Neuronal stem cell (in vitro differentiated cells): ENCODE data around the gene PRRG2.
"Not testable (repeated sequence)": the region's sequence is repeated elsewhere in the genome, so short reads cannot be mapped to it uniquely, and the experiment has no call there.

Experiments used
- DNase-seq: peaks from one replicate; pipeline ENCODE4 v3.0.0-alpha.2; 2013; ENCODE audit warnings: low spot score
- H2AFZ ChIP-seq: one replicate; pipeline ENCODE4 v1.6.1; 2013; ENCODE audit warnings: mild to moderate bottlenecking, low read length, inconsistent platforms
- H2AK5ac ChIP-seq: 2 replicates; pipeline ENCODE4 v1.6.1; 2013; ENCODE audit warnings: low read depth, mild to moderate bottlenecking, inconsistent platforms, low read length, moderate library complexity, mixed read lengths
- H2BK120ac ChIP-seq: 2 replicates; pipeline ENCODE4 v1.6.1; 2013; ENCODE audit warnings: low read depth, mild to moderate bottlenecking, inconsistent platforms, low read length, moderate library complexity, mixed read lengths
- H2BK12ac ChIP-seq: one replicate; pipeline ENCODE4 v1.6.1; 2013; ENCODE audit warnings: low read length, inconsistent platforms
- H2BK15ac ChIP-seq: 2 replicates; pipeline ENCODE4 v1.6.1; 2013; ENCODE audit warnings: mild to moderate bottlenecking, low read length, inconsistent platforms, mixed read lengths
- H2BK5ac ChIP-seq: one replicate; pipeline ENCODE4 v1.6.1; 2013; ENCODE audit warnings: inconsistent platforms, mild to moderate bottlenecking, low read length, moderate library complexity
- H3K14ac ChIP-seq: one replicate; pipeline ENCODE4 v1.6.1; 2013; ENCODE audit warnings: low read length, inconsistent platforms
- H3K18ac ChIP-seq: 2 replicates; pipeline ENCODE4 v1.6.1; 2013; ENCODE audit warnings: low read length, inconsistent platforms
- H3K23ac ChIP-seq: 2 replicates; pipeline ENCODE4 v1.6.1; 2013; ENCODE audit warnings: low read depth, mild to moderate bottlenecking, mixed read lengths, low read length, inconsistent platforms; ENCODE audit not compliant: poor library complexity
- H3K27ac ChIP-seq: replicated peaks from 3 replicates; pipeline ENCODE4 v1.5.1; 2013; ENCODE audit warnings: low read length, inconsistent platforms
- H3K27me3 ChIP-seq, 3 experiments: 2 replicates each; pipeline ENCODE4 v1.6.1; 2013; ENCODE audit warnings: low read length in 3 of 3, mild to moderate bottlenecking in 2 of 3, inconsistent platforms in 1 of 3, low read depth in 1 of 3, mixed read lengths in 1 of 3, moderate library complexity in 1 of 3; ENCODE audit not compliant: control insufficient read depth in 3 of 3, insufficient read depth in 3 of 3
- H3K36me3 ChIP-seq, 2 donors: replicated peaks in 1 of 2; 2 replicates each; pipeline ENCODE4 v1.6.1; 2013; ENCODE audit warnings: low read length in 2 of 2; ENCODE audit not compliant: control insufficient read depth in 2 of 2, insufficient read depth in 2 of 2
- H3K4ac ChIP-seq: 2 replicates; pipeline ENCODE4 v1.6.1; 2013; ENCODE audit warnings: inconsistent platforms, mild to moderate bottlenecking, low read length, moderate library complexity
- H3K4me1 ChIP-seq, 2 donors: 1 replicate in 1 of 2; 2 replicates in 1 of 2; pipeline ENCODE4 v1.6.1; 2013; ENCODE audit warnings: low read length in 2 of 2, low read depth in 1 of 2; ENCODE audit not compliant: control insufficient read depth in 2 of 2, insufficient read depth in 1 of 2
- H3K4me2 ChIP-seq: one replicate; pipeline ENCODE4 v1.6.1; 2013; ENCODE audit warnings: mild to moderate bottlenecking, low read length, inconsistent platforms; ENCODE audit not compliant: insufficient read depth, poor library complexity, severe bottlenecking
- H3K4me3 ChIP-seq, 2 donors: 2 replicates each; pipeline ENCODE4 v1.5.1; 2013; ENCODE audit warnings: low read length in 2 of 2, mild to moderate bottlenecking in 2 of 2, inconsistent platforms in 1 of 2, moderate library complexity in 1 of 2
- H3K79me1 ChIP-seq: one replicate; pipeline ENCODE4 v1.6.1; 2013; ENCODE audit warnings: low read depth, mild to moderate bottlenecking, inconsistent platforms, low read length, moderate library complexity
- H3K9ac ChIP-seq: one replicate; pipeline ENCODE4 v1.6.1; 2013; ENCODE audit warnings: mild to moderate bottlenecking, low read depth, low read length, inconsistent platforms; ENCODE audit not compliant: poor library complexity
- H3K9me3 ChIP-seq, 2 donors: replicated peaks in 1 of 2; 2 replicates each; pipeline versions ENCODE3 to v1.6.1; 2013; ENCODE audit warnings: low read length in 2 of 2, mild to moderate bottlenecking in 2 of 2, inconsistent platforms in 1 of 2, low read depth in 1 of 2, mixed read lengths in 1 of 2, moderate library complexity in 1 of 2; ENCODE audit not compliant: control insufficient read depth in 2 of 2, insufficient read depth in 1 of 2
- H4K8ac ChIP-seq: one replicate; pipeline ENCODE4 v1.6.1; 2013; ENCODE audit warnings: low read depth, mild to moderate bottlenecking, inconsistent platforms, low read length, moderate library complexity
- H4K91ac ChIP-seq: one replicate; pipeline ENCODE4 v1.6.1; 2013; ENCODE audit warnings: low read length, low read depth, mild to moderate bottlenecking, inconsistent platforms; ENCODE audit not compliant: poor library complexity
- WGBS, 2 donors: extraction: QIAGEN DNeasy Blood & Tissue Kit; methylation state at CpG; one replicate each; pipeline ENCODE4 v1.1.7; 2013; ENCODE audit warnings: missing lambda C conversion rate in 2 of 2, mixed read lengths in 1 of 2; ENCODE audit not compliant: insufficient read length in 2 of 2, insufficient replicate concordance in 1 of 2; ENCODE audit errors: extremely low coverage in 2 of 2; 5-methylcytosine and 5-hydroxymethylcytosine counted together

The PRRG2 gene

GRCh38 chr19:49616532-49616931 is 35.4 kb downstream of the PRRG2 start:
- no peak overlapping the region for H2BK12ac ChIP-seq
- H3K9me3 ChIP-seq = peaks cover 0 to 2% of the 10 kb centered on the region in 2 donors
- H3K4me1 ChIP-seq = no peaks in the 10 kb centered on the region
- H3K79me1 ChIP-seq = peaks cover 9% of the 10 kb centered on the region
- no peak overlapping the region for H2BK5ac ChIP-seq
- no peak overlapping the region for H3K23ac ChIP-seq
- no peak overlapping the region for H3K14ac ChIP-seq
- H3K4ac ChIP-seq = no peak overlapping the region
- no peak overlapping the region for H3K27ac ChIP-seq
- H2AK5ac ChIP-seq = no peak overlapping the region
- H3K9ac ChIP-seq = no peak overlapping the region
- no CpG with 5 or more reads among the region's 7 CpGs for WGBS, 2 donors
- no peak overlapping the region for H3K4me2 ChIP-seq
- no peak overlapping the region for H3K4me3 ChIP-seq
- H3K36me3 ChIP-seq = peaks cover 54 to 87% of the 10 kb centered on the region in 2 donors
- no peak overlapping the region for H2BK15ac ChIP-seq
- no peak overlapping the region for H4K8ac ChIP-seq
- H3K27me3 ChIP-seq = no peaks in the 10 kb centered on the region
- no peak overlapping the region for H3K18ac ChIP-seq
- no peak overlapping the region for H2AFZ ChIP-seq
- no peak for DNase-seq
- H2BK120ac ChIP-seq = no peak overlapping the region
- H4K91ac ChIP-seq = no peak overlapping the region

GRCh38 chr19:49616945-49617344 is 35.8 kb downstream of the PRRG2 start:
- Histone ChIP-seq H3K9ac (no peak overlapping the region), H3K27me3 (no peaks in the 10 kb centered on the region), H2BK15ac (no peak overlapping the region), H3K79me1 (peaks cover 11% of the 10 kb centered on the region), H3K18ac (no peak overlapping the region), H2AK5ac (no peak overlapping the region), H3K14ac (no peak overlapping the region), H2AFZ (no peak overlapping the region), H3K23ac (no peak overlapping the region), H4K8ac (no peak overlapping the region), H3K9me3 (peaks cover 0 to 2% of the 10 kb centered on the region in 2 donors), H3K4ac (no peak overlapping the region), H2BK5ac (no peak overlapping the region), H2BK120ac (no peak overlapping the region), H3K4me1 (no peaks in the 10 kb centered on the region), H3K4me3 (no peak overlapping the region), H4K91ac (no peak overlapping the region), H2BK12ac (no peak overlapping the region), H3K4me2 (no peak overlapping the region), H3K27ac (no peak overlapping the region), H3K36me3 (peaks cover 58 to 91% of the 10 kb centered on the region in 2 donors)
- DNase-seq = no peak
- no CpG with 5 or more reads among the region's 7 CpGs for WGBS, 2 donors

DNA sequence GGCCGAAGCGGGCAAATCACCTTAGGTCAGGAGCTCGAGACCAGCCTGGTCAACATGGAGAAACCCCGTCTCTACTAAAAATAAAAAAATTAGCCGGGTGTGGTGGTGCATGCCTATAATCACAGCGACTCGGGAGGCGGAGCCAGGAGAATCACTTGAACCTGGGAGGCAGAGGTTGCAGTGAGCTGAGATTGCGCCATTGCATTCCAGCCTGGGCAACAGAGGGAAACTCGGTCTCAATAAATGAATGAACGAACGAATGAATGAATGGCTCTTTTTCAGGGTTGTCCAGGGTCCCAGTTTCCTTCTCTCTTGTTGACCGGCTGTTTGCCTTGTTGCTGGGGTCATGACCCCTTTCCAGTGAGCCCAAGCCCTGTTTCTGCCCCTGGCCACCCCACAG is 36.7 kb downstream of the PRRG2 start:
- H4K8ac ChIP-seq, DNase-seq, H2BK15ac ChIP-seq, H3K23ac ChIP-seq, H2BK12ac ChIP-seq, H3K14ac ChIP-seq, H3K18ac ChIP-seq, H2AK5ac ChIP-seq, H2AFZ ChIP-seq, H3K4me2 ChIP-seq, H3K4me1 ChIP-seq, H4K91ac ChIP-seq, H3K4me3 ChIP-seq, H2BK120ac ChIP-seq, H3K9ac ChIP-seq, H3K27me3 ChIP-seq, H3K9me3 ChIP-seq, H3K27ac ChIP-seq, H2BK5ac ChIP-seq, H3K4ac ChIP-seq: not testable (repeated sequence)
- Histone ChIP-seq H3K79me1 (peaks cover 11% of the 10 kb centered on the region), H3K36me3 (peaks cover 57 to 88% of the 10 kb centered on the region in 2 donors)
- no CpG with 5 or more reads among the region's 13 CpGs for WGBS, 2 donors

DNA sequence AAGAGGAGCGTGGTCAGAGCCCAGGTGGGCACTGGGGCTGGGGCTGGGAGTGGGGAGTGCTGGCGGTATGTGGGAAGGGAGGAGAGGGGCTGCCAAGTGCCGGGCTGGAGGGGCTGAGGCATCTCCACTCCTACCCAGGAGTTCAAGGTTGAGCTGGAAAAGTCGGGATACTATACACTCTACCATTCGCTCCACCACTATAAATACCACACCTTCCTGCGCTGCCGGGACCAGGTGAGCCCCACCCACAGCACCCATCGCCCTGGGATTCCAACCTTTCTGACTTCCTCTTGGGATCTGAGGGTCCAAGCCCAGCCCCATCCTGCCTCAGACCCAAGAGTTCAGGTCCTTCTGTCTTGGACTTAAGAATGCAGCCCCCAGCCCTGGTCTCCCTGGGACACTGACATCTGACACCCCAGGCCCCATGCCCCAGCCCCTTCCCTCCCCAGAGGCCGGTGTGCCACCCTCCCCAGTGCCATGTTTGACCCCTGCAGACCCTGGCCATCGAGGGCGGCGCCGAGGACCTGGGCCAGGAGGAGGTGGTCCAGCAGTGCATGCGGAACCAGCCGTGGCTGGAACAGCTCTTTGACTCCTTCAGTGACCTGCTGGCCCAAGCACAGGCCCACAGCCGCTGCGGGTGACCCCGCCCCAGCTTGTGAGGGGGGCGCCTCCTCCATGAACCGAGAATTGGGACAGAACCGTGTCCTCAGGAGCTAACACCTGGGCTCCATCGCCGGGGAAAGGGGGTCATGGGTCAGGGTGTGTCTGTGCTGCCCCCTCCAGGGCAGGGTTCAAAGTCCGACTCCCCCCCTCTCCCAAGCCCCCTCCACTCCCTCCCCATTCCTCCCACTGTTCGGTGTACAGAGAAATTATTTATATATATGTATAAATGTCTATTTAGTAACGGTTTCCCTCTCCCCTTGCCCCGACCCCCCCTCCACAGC is 44.1 kb downstream of the PRRG2 start:
- H3K18ac ChIP-seq = peak overlapping the region; percentile 17
- H3K4me1 ChIP-seq = no peaks in the 10 kb centered on the region
- peak overlapping the region; percentile 43 for H4K8ac ChIP-seq
- H3K14ac ChIP-seq = no peak overlapping the region
- WGBS, 2 donors = no CpG with 5 or more reads among the region's 27 CpGs
- H2BK15ac ChIP-seq = no peak overlapping the region
- H3K27me3 ChIP-seq = no peaks in the 10 kb centered on the region
- peaks cover 6% of the 10 kb centered on the region for H3K79me1 ChIP-seq
- no peak overlapping the region for H4K91ac ChIP-seq
- no peak overlapping the region for H2BK5ac ChIP-seq
- no peak overlapping the region for H2AK5ac ChIP-seq
- no peak overlapping the region for H3K4ac ChIP-seq
- H3K4me2 ChIP-seq = peak overlapping the region; percentile 18
- no peak overlapping the region for H2AFZ ChIP-seq
- H3K36me3 ChIP-seq = peaks cover 28 to 75% of the 10 kb centered on the region in 2 donors
- H2BK120ac ChIP-seq = no peak overlapping the region
- H3K9me3 ChIP-seq = no peaks in the 10 kb centered on the region
- H3K4me3 ChIP-seq = no peak overlapping the region
- H2BK12ac ChIP-seq = no peak overlapping the region
- no peak overlapping the region for H3K23ac ChIP-seq
- H3K27ac ChIP-seq = no peak overlapping the region
- no peak overlapping the region for H3K9ac ChIP-seq
- DNase-seq = no peak
